Measurements from ENCODE around the gene ADCY6. TPM values are rescaled to one million over a fixed set of nuclear protein-coding genes. Genes with fewer than 3 reads are reported as not detected.
A peak's percentile ranks its signal among the peaks of the same experiment; 100 is the strongest.

Gene ADCY6
- total RNA-seq, 1 donor from 2014 or later: 30.0 TPM

GRCh38 chr12:48775299-48775698 is 13.6 kb downstream of the ADCY6 start:
- H3K9me3 ChIP-seq: no peaks in the 10 kb centered on the region
- peak in 1 of 2 donors; percentile 77 for DNase-seq (ENCODE audit: extremely low spot score in 2 of 2)
- no peaks in the 10 kb centered on the region for H3K27me3 ChIP-seq
- no peak overlapping the region for H3K27ac ChIP-seq
- H3K36me3 ChIP-seq: peaks cover 0 to 55% of the 10 kb centered on the region in 2 donors
- peaks cover 12% of the 10 kb centered on the region for H3K4me1 ChIP-seq
- TF ChIP-seq POLR2A (IDR thresholded peaks at IDR 0.05) (no peak), CTCF (IDR thresholded peaks at IDR 0.05) (no peak), POLR2AphosphoS5 (IDR thresholded peaks at IDR 0.05; ENCODE audit: insufficient read depth in 1 of 2, low read depth in 1 of 2) (no peak)
- intact Hi-C loops (cut with DNase I): no loop called here
- H3K4me3 ChIP-seq: no peak overlapping the region

GRCh38 chr12:48774516-48774915 is 14.4 kb downstream of the ADCY6 start:
- H3K9me3 ChIP-seq: no peaks in the 10 kb centered on the region
- peak in 1 of 2 donors; percentile 79 for DNase-seq (ENCODE audit: extremely low spot score in 2 of 2)
- no peak for TF ChIP-seq CTCF (IDR thresholded peaks at IDR 0.05)
- no peak for TF ChIP-seq POLR2A (IDR thresholded peaks at IDR 0.05)
- no peak for TF ChIP-seq POLR2AphosphoS5 (IDR thresholded peaks at IDR 0.05; ENCODE audit: insufficient read depth in 1 of 2, low read depth in 1 of 2)
- H3K4me1 ChIP-seq: peaks cover 4% of the 10 kb centered on the region
- H3K27ac ChIP-seq: no peak overlapping the region
- peaks cover 0 to 59% of the 10 kb centered on the region in 2 donors for H3K36me3 ChIP-seq
- H3K4me3 ChIP-seq: no peak overlapping the region
- intact Hi-C loops (cut with DNase I): no loop called here
- H3K27me3 ChIP-seq: no peaks in the 10 kb centered on the region

- intact Hi-C loops (cut with DNase I): no loop called here
- peaks cover 0 to 59% of the 10 kb centered on the region in 2 donors for H3K36me3 ChIP-seq
Observed at GRCh38 chr12:48773686-48774085, 15.2 kb downstream of the ADCY6 start.

GRCh38 chr12:48771588-48772112 is 17.2 kb downstream of the ADCY6 start:
- DNase-seq (ENCODE audit: extremely low spot score in 2 of 2): peak in 1 of 2 donors; percentile 77
- Histone ChIP-seq H3K36me3 (peaks cover 0 to 59% of the 10 kb centered on the region in 2 donors), H3K9me3 (no peaks in the 10 kb centered on the region), H3K4me1 (peaks cover 15% of the 10 kb centered on the region), H3K27me3 (no peaks in the 10 kb centered on the region), H3K27ac (no peak overlapping the region), H3K4me3 (no peak overlapping the region)
- intact Hi-C loops (cut with DNase I): no loop called here
- TF ChIP-seq CTCF (IDR thresholded peaks at IDR 0.05) (no peak), POLR2A (IDR thresholded peaks at IDR 0.05) (no peak), POLR2AphosphoS5 (IDR thresholded peaks at IDR 0.05; ENCODE audit: insufficient read depth in 1 of 2, low read depth in 1 of 2) (no peak)

More at GRCh38 chr12:48773686-48774085, 15.2 kb downstream of the ADCY6 start:
- Histone ChIP-seq H3K4me1 (no peaks in the 10 kb centered on the region), H3K4me3 (no peak overlapping the region), H3K27ac (no peak overlapping the region), H3K9me3 (no peaks in the 10 kb centered on the region), H3K27me3 (no peaks in the 10 kb centered on the region)
- TF ChIP-seq CTCF (IDR thresholded peaks at IDR 0.05): no peak
- no peak for TF ChIP-seq POLR2AphosphoS5 (IDR thresholded peaks at IDR 0.05; ENCODE audit: insufficient read depth in 1 of 2, low read depth in 1 of 2)
- TF ChIP-seq POLR2A (IDR thresholded peaks at IDR 0.05): no peak
- DNase-seq (ENCODE audit: extremely low spot score in 2 of 2): peak in 1 of 2 donors; percentile 94

GRCh38 chr12:48770756-48771155 is 18.1 kb downstream of the ADCY6 start:
- Histone ChIP-seq H3K4me3 (no peak overlapping the region), H3K27me3 (no peaks in the 10 kb centered on the region), H3K36me3 (peaks cover 0 to 51% of the 10 kb centered on the region in 2 donors), H3K27ac (no peak overlapping the region), H3K9me3 (no peaks in the 10 kb centered on the region), H3K4me1 (peaks cover 24% of the 10 kb centered on the region)
- TF ChIP-seq POLR2AphosphoS5 (IDR thresholded peaks at IDR 0.05; ENCODE audit: insufficient read depth in 1 of 2, low read depth in 1 of 2) (no peak), CTCF (IDR thresholded peaks at IDR 0.05) (no peak), POLR2A (IDR thresholded peaks at IDR 0.05) (no peak)
- no peak for DNase-seq (ENCODE audit: extremely low spot score in 2 of 2)
- intact Hi-C loops (cut with DNase I): no loop called here

Measured in vagina (tissue), 2 donors.